Sigmoid colon (tissue), 7 donors: ENCODE measurements around the gene OR10C1. TPM values are rescaled to one million over a fixed set of nuclear protein-coding genes. Genes with fewer than 3 reads are reported as not detected.
"Not testable (repeated sequence)": the region's sequence is repeated elsewhere in the genome, so short reads cannot be mapped to it uniquely, and the experiment has no call there.

Experiments
- DNase-seq: peaks from one replicate; pipeline ENCODE4 v3.0.0-alpha.2; 2019
- H3K27ac ChIP-seq, 4 donors: fragments of 200-600 bp; sonication (generic); one replicate each; pipeline ENCODE4 v1.5.1; 2016 to 2019; ENCODE audit warnings: mild to moderate bottlenecking in 1 of 4
- H3K27me3 ChIP-seq, 3 donors: fragments of 200-600 bp; sonication (generic); one replicate each; pipeline ENCODE4 v1.5.1; 2019; ENCODE audit warnings: mild to moderate bottlenecking in 1 of 3
- H3K36me3 ChIP-seq, 4 donors: fragments of 200-600 bp; sonication (generic); one replicate each; pipeline ENCODE4 v1.5.1; 2016 to 2019
- H3K4me1 ChIP-seq, 4 donors: fragments of 200-600 bp; sonication (generic); one replicate each; pipeline ENCODE4 v1.5.1; 2017 to 2019
- H3K4me3 ChIP-seq, 4 donors: fragments of 200-600 bp; sonication (generic); one replicate each; pipeline ENCODE4 v1.5.1; 2017 to 2019; ENCODE audit warnings: mild to moderate bottlenecking in 2 of 4, moderate library complexity in 1 of 4
- H3K9me3 ChIP-seq, 4 donors: fragments of 200-600 bp in 3 of 4; sonication (generic) in 3 of 4; one replicate each; pipeline versions ENCODE4 v1.5.1 to v1.6.1; 2013 to 2019
- EP300 ChIP-seq, 4 donors: sonication (generic); formaldehyde crosslinking; IDR thresholded peaks; one replicate each; pipeline ENCODE4 v1.6.1; 2017; ENCODE audit warnings: antibody characterized with exemption in 4 of 4
- POLR2A ChIP-seq, 2 donors: fragments of 450-650 bp; IDR thresholded peaks; one replicate each; pipeline ENCODE4 v1.6.1; 2016; ENCODE audit warnings: antibody characterized with exemption in 2 of 2, mild to moderate bottlenecking in 2 of 2, moderate library complexity in 2 of 2
- POLR2AphosphoS5 ChIP-seq, 4 donors: sonication (generic); formaldehyde crosslinking; IDR thresholded peaks; one replicate each; pipeline ENCODE4 v1.6.1; 2017; ENCODE audit warnings: antibody characterized with exemption in 4 of 4
- WGBS, 2 donors: extraction: QIAGEN DNeasy Blood & Tissue Kit; methylation state at CpG; one replicate each; pipeline ENCODE4 v1.1.7; 2013; 5-methylcytosine and 5-hydroxymethylcytosine counted together
- intact Hi-C: fragments of 100-400 bp; cut with DNase I; formaldehyde crosslinking; loops from one replicate; pipeline ENCODE4 v1.15.1; 2023
- polyA plus RNA-seq, 3 donors: library from polyadenylated mRNA; stranded (reverse); fragments of 200-250 nt; gene quantifications; one replicate each; pipeline ENCODE4 v1.2.3, GENCODE V29; 2013
- total RNA-seq, 4 donors: library from RNA; depleted of rRNA; stranded (reverse); fragments of >200 nt; gene quantifications; one replicate each; pipeline ENCODE4 v1.1.0, GENCODE V29; 2016
- TF ChIP-seq, protein P1 (sequence below), 4 experiments: fragments of 450-650 bp in 3 of 4; fragments of 200-600 bp in 1 of 4; IDR thresholded peaks; one replicate each; pipeline ENCODE4 v1.5.1; 2016 to 2019; ENCODE audit warnings: antibody characterized with exemption in 4 of 4, mild to moderate bottlenecking in 3 of 4, moderate library complexity in 2 of 4
- donor health status: healthy with polysubstance abuse.
- donor health status: Bipolar disorder and iron deficiency.
- donor health status: healthy.

Gene OR10C1
- total and polyA plus RNA-seq, 7 donors = not detected

DNA sequence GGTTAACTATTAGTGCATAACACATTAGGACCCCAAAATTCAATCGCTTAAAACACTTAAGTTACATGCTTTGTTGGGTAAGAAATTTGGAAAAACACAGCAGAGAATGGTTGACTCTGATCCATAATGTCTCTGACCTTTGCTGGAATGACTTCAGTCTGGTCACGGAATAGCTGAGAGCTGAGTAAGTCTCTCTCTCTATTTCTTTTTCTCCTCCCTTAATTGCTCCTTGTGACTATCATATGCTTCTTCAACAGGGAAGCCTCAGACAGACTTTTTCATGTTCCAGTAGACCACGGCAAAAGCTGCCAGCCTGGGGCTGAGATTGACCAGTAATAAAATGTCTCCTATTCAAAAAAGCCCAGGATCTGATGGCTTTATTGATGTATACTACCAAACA, 19.6 kb upstream of the OR10C1 start:
- Histone ChIP-seq H3K36me3 (no peaks in the 10 kb centered on the region), H3K4me3 (no peak overlapping the region), H3K27ac (no peak overlapping the region), H3K9me3 (no peaks in the 10 kb centered on the region), H3K4me1 (no peaks in the 10 kb centered on the region), H3K27me3 (no peaks in the 10 kb centered on the region)
- TF ChIP-seq EP300 (IDR thresholded peaks at IDR 0.05) (no peak), POLR2AphosphoS5 (IDR thresholded peaks at IDR 0.05) (no peak), POLR2A (IDR thresholded peaks at IDR 0.05) (no peak)
- intact Hi-C loops = no loop called here
- 56 to 76% methylated on average over 3 of the region's 3 CpGs for WGBS, 2 donors
- no peak for DNase-seq

DNA sequence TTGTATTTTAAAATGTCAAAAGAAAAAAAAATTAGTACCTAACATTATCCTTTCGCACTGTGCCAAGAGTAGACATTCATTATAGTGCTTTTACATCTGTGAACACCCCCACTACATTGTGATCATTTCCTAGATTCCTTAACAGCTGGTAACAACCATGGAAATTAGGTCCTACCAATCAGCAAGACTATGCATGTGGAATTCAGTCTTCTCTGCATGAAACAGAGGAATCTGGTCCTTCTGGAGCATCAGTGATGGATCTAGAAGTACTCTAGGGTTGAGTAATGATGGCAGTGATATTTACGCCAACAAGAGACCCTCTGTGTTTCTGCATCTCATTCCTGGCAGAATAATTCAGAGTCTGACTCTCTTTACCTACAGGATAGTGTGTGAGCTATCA, 14.9 kb upstream of the OR10C1 start:
- intact Hi-C loops = no loop called here
- H3K36me3 ChIP-seq = no peaks in the 10 kb centered on the region
- H3K9me3 ChIP-seq = no peaks in the 10 kb centered on the region
- WGBS, 2 donors = 93 to 94% methylated on average over 2 of the region's 2 CpGs
- H3K4me1 ChIP-seq = no peaks in the 10 kb centered on the region
- no peaks in the 10 kb centered on the region for H3K27me3 ChIP-seq
- no peak for DNase-seq
- TF ChIP-seq EP300 (IDR thresholded peaks at IDR 0.05) = no peak
- no peak for TF ChIP-seq POLR2AphosphoS5 (IDR thresholded peaks at IDR 0.05)
- TF ChIP-seq, protein P1, sequence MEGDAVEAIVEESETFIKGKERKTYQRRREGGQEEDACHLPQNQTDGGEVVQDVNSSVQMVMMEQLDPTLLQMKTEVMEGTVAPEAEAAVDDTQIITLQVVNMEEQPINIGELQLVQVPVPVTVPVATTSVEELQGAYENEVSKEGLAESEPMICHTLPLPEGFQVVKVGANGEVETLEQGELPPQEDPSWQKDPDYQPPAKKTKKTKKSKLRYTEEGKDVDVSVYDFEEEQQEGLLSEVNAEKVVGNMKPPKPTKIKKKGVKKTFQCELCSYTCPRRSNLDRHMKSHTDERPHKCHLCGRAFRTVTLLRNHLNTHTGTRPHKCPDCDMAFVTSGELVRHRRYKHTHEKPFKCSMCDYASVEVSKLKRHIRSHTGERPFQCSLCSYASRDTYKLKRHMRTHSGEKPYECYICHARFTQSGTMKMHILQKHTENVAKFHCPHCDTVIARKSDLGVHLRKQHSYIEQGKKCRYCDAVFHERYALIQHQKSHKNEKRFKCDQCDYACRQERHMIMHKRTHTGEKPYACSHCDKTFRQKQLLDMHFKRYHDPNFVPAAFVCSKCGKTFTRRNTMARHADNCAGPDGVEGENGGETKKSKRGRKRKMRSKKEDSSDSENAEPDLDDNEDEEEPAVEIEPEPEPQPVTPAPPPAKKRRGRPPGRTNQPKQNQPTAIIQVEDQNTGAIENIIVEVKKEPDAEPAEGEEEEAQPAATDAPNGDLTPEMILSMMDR (IDR thresholded peaks at IDR 0.05) = no peak
- no peak for TF ChIP-seq POLR2A (IDR thresholded peaks at IDR 0.05)
- H3K4me3 ChIP-seq = no peak overlapping the region
- H3K27ac ChIP-seq = no peak overlapping the region

DNA sequence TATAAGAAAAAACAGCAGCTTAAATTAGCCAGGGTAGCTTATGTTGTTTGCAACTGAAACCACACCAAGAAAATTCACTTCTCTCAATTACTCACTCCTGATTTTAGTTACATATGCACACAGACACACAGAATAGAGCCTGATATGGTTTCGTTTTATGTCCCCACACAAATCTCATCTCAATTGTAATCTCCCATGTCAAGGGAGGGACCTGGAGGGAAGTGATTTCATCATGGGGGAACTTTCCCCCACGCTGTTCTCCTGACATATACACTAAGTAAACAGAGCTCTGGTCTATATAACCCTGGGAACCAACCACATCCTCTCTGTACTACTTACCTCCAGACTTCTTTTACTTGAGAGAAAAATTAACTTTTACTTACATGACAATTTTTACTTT, 14.5 kb upstream of the OR10C1 start:
- Histone ChIP-seq H3K36me3 (no peaks in the 10 kb centered on the region), H3K4me1 (no peaks in the 10 kb centered on the region), H3K4me3 (no peak overlapping the region), H3K9me3 (no peaks in the 10 kb centered on the region), H3K27ac (no peak overlapping the region), H3K27me3 (no peaks in the 10 kb centered on the region)
- TF ChIP-seq, protein P1 (IDR thresholded peaks at IDR 0.05) = no peak
- TF ChIP-seq POLR2A (IDR thresholded peaks at IDR 0.05) (no peak), POLR2AphosphoS5 (IDR thresholded peaks at IDR 0.05) (no peak), EP300 (IDR thresholded peaks at IDR 0.05) (no peak)
- no peak for DNase-seq
- 13% methylated on average over 2 of the region's 2 CpGs for WGBS, 2 donors
- intact Hi-C loops = no loop called here

DNA sequence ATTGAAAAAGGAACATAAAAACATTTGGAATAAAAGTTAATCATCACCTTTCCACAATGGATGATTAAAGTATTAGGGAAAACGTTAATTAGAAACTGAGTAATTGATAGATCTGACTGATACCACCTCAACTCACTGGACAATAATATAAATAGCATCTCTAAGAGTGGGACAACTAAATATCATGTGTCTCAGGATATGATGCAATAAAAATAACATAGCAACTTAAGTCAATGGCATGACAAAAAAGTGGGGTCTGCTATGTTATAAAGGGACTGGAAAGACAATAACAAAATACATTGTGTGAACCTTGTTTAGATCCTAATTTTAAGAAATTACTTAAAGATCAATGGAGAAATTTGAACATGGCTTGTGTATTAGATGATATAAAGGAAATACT, 14.0 kb upstream of the OR10C1 start:
- no peak overlapping the region for H3K27ac ChIP-seq
- no peak for TF ChIP-seq POLR2A (IDR thresholded peaks at IDR 0.05)
- no peak for TF ChIP-seq POLR2AphosphoS5 (IDR thresholded peaks at IDR 0.05)
- no peak for DNase-seq
- no peaks in the 10 kb centered on the region for H3K4me1 ChIP-seq
- no peaks in the 10 kb centered on the region for H3K36me3 ChIP-seq
- intact Hi-C loops = no loop called here
- H3K9me3 ChIP-seq = no peaks in the 10 kb centered on the region
- 53 to 65% methylated on average over 1 of the region's 1 CpG for WGBS, 2 donors
- no peak overlapping the region for H3K4me3 ChIP-seq
- no peaks in the 10 kb centered on the region for H3K27me3 ChIP-seq

DNA sequence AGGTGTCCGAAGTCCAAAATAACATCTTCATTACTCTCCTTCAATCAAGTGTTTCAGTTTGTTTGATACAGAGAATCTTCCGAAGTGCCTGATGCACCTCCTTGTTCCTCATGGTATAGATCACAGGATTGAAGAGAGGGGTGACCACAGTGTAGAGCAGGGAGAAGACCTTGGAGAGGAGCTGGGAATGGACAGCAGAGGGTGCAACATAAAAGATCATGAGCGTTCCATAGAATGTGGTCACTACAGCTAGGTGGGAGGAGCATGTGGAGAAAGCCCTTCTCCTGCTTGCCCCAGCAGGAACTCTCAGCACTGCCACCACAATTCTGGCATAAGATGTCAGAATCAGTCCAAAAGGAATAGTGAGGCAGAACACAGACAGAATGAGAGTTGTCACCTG, 12.5 kb upstream of the OR10C1 start:
- Histone ChIP-seq H3K27ac (no peak overlapping the region), H3K4me3 (no peak overlapping the region), H3K27me3 (no peaks in the 10 kb centered on the region), H3K4me1 (no peaks in the 10 kb centered on the region), H3K9me3 (no peaks in the 10 kb centered on the region), H3K36me3 (no peaks in the 10 kb centered on the region)
- intact Hi-C loops = no loop called here
- WGBS, 2 donors = 77 to 89% methylated on average over 3 of the region's 3 CpGs
- no peak for DNase-seq
- TF ChIP-seq EP300 (IDR thresholded peaks at IDR 0.05) (no peak), POLR2A (IDR thresholded peaks at IDR 0.05) (no peak), POLR2AphosphoS5 (IDR thresholded peaks at IDR 0.05) (no peak)
- TF ChIP-seq, protein P1 (IDR thresholded peaks at IDR 0.05) = no peak

DNA sequence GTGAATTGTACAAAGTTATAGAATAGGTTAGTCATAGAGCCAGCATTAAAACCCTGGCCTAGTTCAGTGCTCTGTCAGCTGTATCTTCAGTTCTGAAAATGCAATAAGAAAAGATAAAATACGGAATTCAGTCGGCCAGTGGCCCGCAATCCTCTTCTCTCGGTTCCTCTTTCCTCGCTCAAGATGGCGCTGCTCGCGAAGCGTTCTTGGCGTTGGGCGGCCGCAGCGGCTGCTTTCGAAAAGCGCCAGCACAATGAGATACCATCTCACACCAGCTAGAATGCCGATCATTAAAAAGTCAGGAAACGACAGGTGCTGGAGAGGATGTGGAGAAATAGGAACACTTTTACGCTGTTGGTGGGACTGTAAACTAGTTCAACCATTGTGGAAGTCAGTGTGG, 2.4 kb upstream of the OR10C1 start:
- H3K9me3 ChIP-seq, H3K4me3 ChIP-seq, intact Hi-C loops, DNase-seq, H3K36me3 ChIP-seq, H3K4me1 ChIP-seq, H3K27ac ChIP-seq, H3K27me3 ChIP-seq: not testable (repeated sequence)
- 77 to 86% methylated on average over 18 of the region's 18 CpGs for WGBS, 2 donors
